Activated T-cell treated with anti-CD3 and anti-CD28 coated beads, Interleukin-2, amount 50 U/mL, for 48 hours (primary cell): ENCODE data around the gene EPHA6.
"Not testable (repeated sequence)": the region's sequence is repeated elsewhere in the genome, so short reads cannot be mapped to it uniquely, and the experiment has no call there.

Source experiments
- DNase-seq, 2 experiments: peaks; one replicate each; pipeline ENCODE4 v3.0.0-alpha.2; 2020

EPHA6 gene

GRCh38 chr3:97485206-97485605 lies 670.8 kb downstream of the EPHA6 start:
- no peak for DNase-seq

GRCh38 chr3:97487587-97487986 lies 673.2 kb downstream of the EPHA6 start:
- no peak for DNase-seq

GRCh38 chr3:97488741-97489140 lies 674.3 kb downstream of the EPHA6 start:
- DNase-seq = no peak

- no peak for DNase-seq
Measured at GRCh38 chr3:97495896-97496295, 681.5 kb downstream of the EPHA6 start.

GRCh38 chr3:97497138-97497537 lies 682.7 kb downstream of the EPHA6 start:
- no peak for DNase-seq

- DNase-seq = no peak
Measured at GRCh38 chr3:97504463-97504862, 690.1 kb downstream of the EPHA6 start.

GRCh38 chr3:97510795-97511194 lies 696.4 kb downstream of the EPHA6 start:
- DNase-seq = no peak

- no peak for DNase-seq
Measured at GRCh38 chr3:97515076-97515475, 700.7 kb downstream of the EPHA6 start.

- DNase-seq = no peak
Measured at GRCh38 chr3:97530691-97531090, 716.3 kb downstream of the EPHA6 start.

- not testable (repeated sequence) for DNase-seq
Measured at GRCh38 chr3:97547573-97547972, 733.2 kb downstream of the EPHA6 start.

- DNase-seq = no peak
Measured at GRCh38 chr3:97550408-97550807, 736.0 kb downstream of the EPHA6 start.

GRCh38 chr3:97552186-97552585 lies 737.8 kb downstream of the EPHA6 start:
- no peak for DNase-seq

GRCh38 chr3:97575742-97576141 lies 761.3 kb downstream of the EPHA6 start:
- no peak for DNase-seq

GRCh38 chr3:97576221-97576620 lies 761.8 kb downstream of the EPHA6 start:
- DNase-seq = no peak

GRCh38 chr3:97579365-97579764 lies 765.0 kb downstream of the EPHA6 start:
- DNase-seq = no peak

GRCh38 chr3:97610626-97611025 lies 796.2 kb downstream of the EPHA6 start:
- DNase-seq = no peak

GRCh38 chr3:97612632-97613031 lies 798.2 kb downstream of the EPHA6 start:
- no peak for DNase-seq

- no peak for DNase-seq
Measured at GRCh38 chr3:97613139-97613538, 798.7 kb downstream of the EPHA6 start.

- not testable (repeated sequence) for DNase-seq
Measured at GRCh38 chr3:97620514-97620913, 806.1 kb downstream of the EPHA6 start.

- DNase-seq = no peak
Measured at GRCh38 chr3:97636465-97636864, 822.1 kb downstream of the EPHA6 start.

GRCh38 chr3:97646932-97647331 lies 832.5 kb downstream of the EPHA6 start:
- no peak for DNase-seq

GRCh38 chr3:97647441-97647982 lies 833.1 kb downstream of the EPHA6 start:
- DNase-seq = no peak

- DNase-seq = no peak
Measured at GRCh38 chr3:97655971-97656370, 841.6 kb downstream of the EPHA6 start.

GRCh38 chr3:97656638-97657037 lies 842.2 kb downstream of the EPHA6 start:
- no peak for DNase-seq

GRCh38 chr3:97658668-97659285 lies 844.4 kb downstream of the EPHA6 start:
- DNase-seq = no peak
